ENCODE results near the gene ZCCHC2. TPM values are rescaled to one million over a fixed set of nuclear protein-coding genes. Genes with fewer than 3 reads are reported as not detected.

ZCCHC2 gene
- polyA plus RNA-seq, 2 of the 4 experiments (the other 2 are of a cell fraction), result 7.6 to 12.5 TPM

DNA sequence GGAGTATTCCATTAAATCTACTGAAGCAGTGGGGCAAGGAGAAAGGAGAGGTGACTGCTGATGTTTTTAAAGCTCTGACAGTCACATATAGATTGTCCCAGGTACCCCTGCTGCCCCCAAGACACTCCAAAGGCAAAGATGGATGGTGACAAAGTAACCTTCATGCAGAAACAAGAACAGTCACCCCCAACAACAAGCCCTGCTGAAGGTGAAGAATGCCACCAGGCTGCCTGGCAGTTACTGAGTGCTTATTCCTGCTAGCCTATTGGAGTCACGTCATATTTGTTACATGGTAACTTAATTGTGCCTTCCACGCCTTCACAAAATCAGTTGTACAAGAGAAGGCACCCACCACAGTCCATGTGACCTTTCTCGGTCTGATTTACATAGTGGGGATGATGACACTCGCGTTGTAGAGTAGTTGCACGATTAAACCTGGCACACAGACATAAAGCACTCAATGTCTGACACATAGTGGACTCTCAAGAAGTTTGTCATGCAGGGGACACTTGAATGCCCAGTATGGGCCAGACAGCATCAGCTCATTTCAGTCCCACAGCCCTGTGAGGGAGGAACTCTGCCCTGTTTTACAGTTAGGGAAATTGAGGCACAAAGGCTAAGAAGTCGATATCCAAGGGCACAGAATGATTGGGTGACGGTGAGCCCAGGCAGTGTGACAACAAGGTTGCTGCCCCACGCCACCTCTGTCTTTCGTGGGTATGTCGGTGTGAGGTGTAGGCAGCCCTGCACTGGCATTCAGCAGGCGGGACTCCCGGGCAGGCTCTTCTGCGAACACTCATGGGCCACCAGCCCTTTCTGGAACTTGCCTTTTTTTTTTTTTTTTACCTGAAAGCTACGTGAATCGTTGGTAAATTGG lies 62.7 kb downstream of the ZCCHC2 start:
- Histone ChIP-seq H3K4me3 (no peak overlapping the region), H3K4me2 (peak overlapping the region; percentile 34; the same call in 1 of the 3 replicates), H3K4me1 (peaks cover 4% of the 10 kb centered on the region; the same call in 1 of the 3 replicates), H3K9me3 (no peaks in the 10 kb centered on the region), H3K27ac (no peak overlapping the region)
- POLR2A ChIA-PET, result no interaction called here
- 61% methylated on average over 16 of the region's 16 CpGs for WGBS (ENCODE audit: missing lambda C conversion rate)
- TF ChIP-seq TFCP2L1 (CRISPR knock-in tag; IDR thresholded peaks at IDR 0.05) (no peak), HDAC2 (IDR thresholded peaks at IDR 0.05) (no peak), NPAS2 (CRISPR knock-in tag; IDR thresholded peaks at IDR 0.05; ENCODE audit: borderline replicate concordance) (no peak), RNF2 (IDR thresholded peaks at IDR 0.05; ENCODE audit: borderline replicate concordance, low read depth) (no peak), MYC (IDR thresholded peaks at IDR 0.05; ENCODE audit: borderline replicate concordance, low read length) (no peak), SREBF2 (IDR thresholded peaks at IDR 0.05) (no peak), FOXS1 (CRISPR knock-in tag; IDR thresholded peaks at IDR 0.05) (no peak), FOSL2 (IDR thresholded peaks at IDR 0.05) (no peak), FOSL2 (CRISPR knock-in tag; IDR thresholded peaks at IDR 0.05) (no peak), NFE2L2 (conservative IDR thresholded peaks at IDR 0.05; ENCODE audit: low read length) (no peak), CHD4 (IDR thresholded peaks at IDR 0.05; ENCODE audit: borderline replicate concordance) (no peak), RCOR1 (IDR thresholded peaks at IDR 0.05; ENCODE audit: low read depth, low read length) (no peak), TP53 (CRISPR knock-in tag; IDR thresholded peaks at IDR 0.05) (no peak)
- TF ChIP-seq, protein P1, sequence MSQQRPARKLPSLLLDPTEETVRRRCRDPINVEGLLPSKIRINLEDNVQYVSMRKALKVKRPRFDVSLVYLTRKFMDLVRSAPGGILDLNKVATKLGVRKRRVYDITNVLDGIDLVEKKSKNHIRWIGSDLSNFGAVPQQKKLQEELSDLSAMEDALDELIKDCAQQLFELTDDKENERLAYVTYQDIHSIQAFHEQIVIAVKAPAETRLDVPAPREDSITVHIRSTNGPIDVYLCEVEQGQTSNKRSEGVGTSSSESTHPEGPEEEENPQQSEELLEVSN (IDR thresholded peaks at IDR 0.05; ENCODE audit: borderline replicate concordance, low read depth), result no peak
- TF ChIP-seq, protein P2, sequence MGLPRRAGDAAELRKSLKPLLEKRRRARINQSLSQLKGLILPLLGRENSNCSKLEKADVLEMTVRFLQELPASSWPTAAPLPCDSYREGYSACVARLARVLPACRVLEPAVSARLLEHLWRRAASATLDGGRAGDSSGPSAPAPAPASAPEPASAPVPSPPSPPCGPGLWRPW (IDR thresholded peaks at IDR 0.05), result no peak
- CTCF ChIA-PET, result interaction anchor here (0.6 to 4.4 kb wide), 26 partner anchors 9 to 847 kb away, joined by 3 to 61 read pairs (median 4); no protein-coding TSS in a partner anchor
- FAIRE-seq, result no peak
- ATAC-seq, result no peak
- DNase-seq (ENCODE audit: low read depth in 1 of 2, low spot score in 1 of 2), result no peak

DNA sequence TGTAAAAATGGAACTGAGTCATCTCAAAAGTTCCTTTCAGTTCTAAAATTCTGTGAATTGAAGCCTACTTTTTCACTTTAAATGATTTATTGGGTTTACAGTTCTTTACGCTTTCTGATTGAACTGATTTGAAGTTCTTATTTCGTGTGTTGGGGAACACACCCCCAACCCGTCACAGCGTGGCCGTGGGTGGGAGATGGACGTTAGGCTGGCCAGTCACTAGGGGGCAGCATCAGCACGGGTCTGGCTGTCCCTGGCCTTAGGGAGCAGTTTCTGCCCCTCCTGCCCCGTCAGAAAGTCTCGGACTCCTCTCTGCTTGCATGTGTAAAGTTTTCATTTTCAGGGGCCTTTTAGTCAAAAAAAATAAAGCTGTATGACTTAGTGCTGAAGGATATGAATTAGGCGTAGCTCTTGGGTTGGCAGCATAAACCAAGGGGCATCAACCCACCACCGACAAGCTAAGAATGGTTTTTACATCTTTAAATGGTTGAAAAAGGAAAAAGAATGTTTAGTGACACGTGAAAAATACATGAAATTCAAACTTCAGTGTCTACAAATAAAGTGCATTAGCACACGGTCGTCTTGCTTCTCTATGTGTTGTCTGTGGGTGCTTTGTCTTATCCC lies 63.4 kb downstream of the ZCCHC2 start:
- no peak overlapping the region for H3K4me3 ChIP-seq
- peaks cover 4% of the 10 kb centered on the region; the same call in 1 of the 3 replicates for H3K4me1 ChIP-seq
- FAIRE-seq (no peak), ATAC-seq (peak; percentile 80 to 89; a peak in 5 of 6 replicates), DNase-seq (ENCODE audit: low read depth in 1 of 2, low spot score in 1 of 2) (peak; percentile 60 to 61)
- ChIA-PET CTCF (interaction anchor here (0.6 to 4.4 kb wide), 41 partner anchors 10 to 846 kb away, joined by 3 to 61 read pairs (median 4); partner anchors contain the start of genes PHLPP1 and ZCCHC2), POLR2A (no interaction called here)
- WGBS (ENCODE audit: missing lambda C conversion rate), result 19% methylated on average over 14 of the region's 14 CpGs
- H3K4me2 ChIP-seq, result peak overlapping the region; percentile 34; the same call in 1 of the 3 replicates
- H3K27ac ChIP-seq, result no peak overlapping the region
- no peaks in the 10 kb centered on the region for H3K9me3 ChIP-seq
- TF ChIP-seq RAD21 (conservative IDR thresholded peaks at IDR 0.05 in 1 of 2, IDR thresholded peaks at IDR 0.05 in 1 of 2), result peak; percentile 79 to 80
- TF ChIP-seq, protein P3, sequence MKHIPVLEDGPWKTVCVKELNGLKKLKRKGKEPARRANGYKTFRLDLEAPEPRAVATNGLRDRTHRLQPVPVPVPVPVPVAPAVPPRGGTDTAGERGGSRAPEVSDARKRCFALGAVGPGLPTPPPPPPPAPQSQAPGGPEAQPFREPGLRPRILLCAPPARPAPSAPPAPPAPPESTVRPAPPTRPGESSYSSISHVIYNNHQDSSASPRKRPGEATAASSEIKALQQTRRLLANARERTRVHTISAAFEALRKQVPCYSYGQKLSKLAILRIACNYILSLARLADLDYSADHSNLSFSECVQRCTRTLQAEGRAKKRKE (CRISPR knock-in tag; IDR thresholded peaks at IDR 0.05; ENCODE audit: low read depth), result no peak
- no peak for TF ChIP-seq JUNB (IDR thresholded peaks at IDR 0.05)
- peak; percentile 64 for TF ChIP-seq SMC3 (IDR thresholded peaks at IDR 0.05)
- TF ChIP-seq, protein P4, sequence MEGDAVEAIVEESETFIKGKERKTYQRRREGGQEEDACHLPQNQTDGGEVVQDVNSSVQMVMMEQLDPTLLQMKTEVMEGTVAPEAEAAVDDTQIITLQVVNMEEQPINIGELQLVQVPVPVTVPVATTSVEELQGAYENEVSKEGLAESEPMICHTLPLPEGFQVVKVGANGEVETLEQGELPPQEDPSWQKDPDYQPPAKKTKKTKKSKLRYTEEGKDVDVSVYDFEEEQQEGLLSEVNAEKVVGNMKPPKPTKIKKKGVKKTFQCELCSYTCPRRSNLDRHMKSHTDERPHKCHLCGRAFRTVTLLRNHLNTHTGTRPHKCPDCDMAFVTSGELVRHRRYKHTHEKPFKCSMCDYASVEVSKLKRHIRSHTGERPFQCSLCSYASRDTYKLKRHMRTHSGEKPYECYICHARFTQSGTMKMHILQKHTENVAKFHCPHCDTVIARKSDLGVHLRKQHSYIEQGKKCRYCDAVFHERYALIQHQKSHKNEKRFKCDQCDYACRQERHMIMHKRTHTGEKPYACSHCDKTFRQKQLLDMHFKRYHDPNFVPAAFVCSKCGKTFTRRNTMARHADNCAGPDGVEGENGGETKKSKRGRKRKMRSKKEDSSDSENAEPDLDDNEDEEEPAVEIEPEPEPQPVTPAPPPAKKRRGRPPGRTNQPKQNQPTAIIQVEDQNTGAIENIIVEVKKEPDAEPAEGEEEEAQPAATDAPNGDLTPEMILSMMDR (IDR thresholded peaks at IDR 0.05), result peak; percentile 74
- TF ChIP-seq TFCP2L1 (CRISPR knock-in tag; IDR thresholded peaks at IDR 0.05), result no peak
- no peak for TF ChIP-seq RNF2 (IDR thresholded peaks at IDR 0.05; ENCODE audit: borderline replicate concordance, low read depth)
- no peak for TF ChIP-seq EP300 (IDR thresholded peaks at IDR 0.05)
- TF ChIP-seq ZFP36 (IDR thresholded peaks at IDR 0.05; ENCODE audit: borderline replicate concordance, partially characterized antibody), result no peak
- TF ChIP-seq MAZ (IDR thresholded peaks at IDR 0.05; ENCODE audit: borderline replicate concordance, low read depth, low read length), result no peak
- TF ChIP-seq TP53 (CRISPR knock-in tag; IDR thresholded peaks at IDR 0.05), result no peak
